BJ (cell line): ENCODE measurements around the gene CTXND2. TPM values are rescaled to one million over a fixed set of nuclear protein-coding genes. Genes with fewer than 3 reads are reported as not detected.
"Not testable (repeated sequence)": the region's sequence is repeated elsewhere in the genome, so short reads cannot be mapped to it uniquely, and the experiment has no call there.

Source experiments
- CTCF ChIA-PET: fragments of 350-600 bp; formaldehyde crosslinking; extraction: SDS; loops from one replicate; lab custom pipeline; 2021; ENCODE audit warnings: antibody characterized with exemption, inconsistent platforms; lab: Yijun Ruan, JAX
- POLR2A ChIA-PET: fragments of 300-600 bp; sonication (Branson Sonifier 250); formaldehyde crosslinking; extraction: SDS; loops from one replicate; lab custom pipeline; 2021; ENCODE audit warnings: antibody characterized with exemption; lab: Charles Lee
- DNase-seq: peaks from one replicate; pipeline ENCODE4 v3.0.0-alpha.2; 2011; ENCODE audit warnings: low read depth
- H3K27me3 ChIP-seq: 2 replicates; pipeline ENCODE4 v1.6.0; 2011; ENCODE audit warnings: low read length; ENCODE audit not compliant: control insufficient read depth, insufficient read depth
- H3K36me3 ChIP-seq: 2 replicates; pipeline ENCODE4 v1.5.1; 2011; ENCODE audit warnings: low read length; ENCODE audit not compliant: control insufficient read depth, insufficient read depth
- H3K4me3 ChIP-seq: 2 replicates; pipeline ENCODE4 v1.5.1; 2011; ENCODE audit warnings: low read depth, mild to moderate bottlenecking, control low read depth, low read length
- polyA plus RNA-seq: library from polyadenylated mRNA; depleted of rRNA; stranded (reverse); fragments of >200 nt; gene quantifications from 2 replicates; pipeline ENCODE4 v1.2.3, GENCODE V29; 2011
- TF ChIP-seq, protein P1 (sequence below): IDR thresholded peaks from 2 replicates; pipeline ENCODE4 v1.5.1; 2011; ENCODE audit warnings: low read depth, mild to moderate bottlenecking, control low read depth, inconsistent platforms, low read length, moderate library complexity; ENCODE audit not compliant: insufficient read depth

Gene CTXND2
- polyA plus RNA-seq, 1 experiment: not detected

DNA sequence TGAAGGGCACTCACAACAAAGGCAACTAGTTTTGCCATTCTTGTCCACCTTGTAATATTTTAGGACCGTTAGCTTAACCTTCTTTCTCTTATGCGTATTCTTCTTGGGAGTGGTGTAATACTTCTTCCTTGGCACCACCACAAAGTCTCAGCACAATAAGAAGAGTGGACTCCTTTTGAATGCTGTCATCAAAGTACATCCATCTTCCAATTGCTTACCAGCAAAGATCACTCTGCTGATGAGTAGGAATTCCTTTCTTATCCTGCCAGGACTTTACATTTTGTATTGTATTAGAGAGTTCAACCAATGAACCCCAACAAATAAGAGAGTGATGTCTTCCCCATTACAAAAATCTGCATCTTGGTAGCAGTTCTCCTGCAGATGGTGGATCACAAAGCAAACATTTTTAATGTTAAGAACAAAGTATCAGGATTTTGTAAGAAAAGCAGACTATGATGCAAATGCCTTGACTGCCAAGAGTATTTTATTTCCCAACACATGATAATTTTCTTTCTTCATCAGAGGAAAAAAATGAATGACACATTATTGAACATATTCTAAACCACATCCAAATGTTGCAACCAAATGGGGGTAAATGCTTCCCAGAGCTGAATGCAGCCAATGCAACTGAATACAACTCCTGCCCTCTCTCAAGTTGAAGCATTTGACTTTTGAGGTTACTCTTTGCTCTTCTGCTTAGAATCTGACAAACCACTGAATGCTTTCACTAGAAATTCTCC is 5.4 kb upstream of the CTXND2 start:
- TF ChIP-seq, protein P1, sequence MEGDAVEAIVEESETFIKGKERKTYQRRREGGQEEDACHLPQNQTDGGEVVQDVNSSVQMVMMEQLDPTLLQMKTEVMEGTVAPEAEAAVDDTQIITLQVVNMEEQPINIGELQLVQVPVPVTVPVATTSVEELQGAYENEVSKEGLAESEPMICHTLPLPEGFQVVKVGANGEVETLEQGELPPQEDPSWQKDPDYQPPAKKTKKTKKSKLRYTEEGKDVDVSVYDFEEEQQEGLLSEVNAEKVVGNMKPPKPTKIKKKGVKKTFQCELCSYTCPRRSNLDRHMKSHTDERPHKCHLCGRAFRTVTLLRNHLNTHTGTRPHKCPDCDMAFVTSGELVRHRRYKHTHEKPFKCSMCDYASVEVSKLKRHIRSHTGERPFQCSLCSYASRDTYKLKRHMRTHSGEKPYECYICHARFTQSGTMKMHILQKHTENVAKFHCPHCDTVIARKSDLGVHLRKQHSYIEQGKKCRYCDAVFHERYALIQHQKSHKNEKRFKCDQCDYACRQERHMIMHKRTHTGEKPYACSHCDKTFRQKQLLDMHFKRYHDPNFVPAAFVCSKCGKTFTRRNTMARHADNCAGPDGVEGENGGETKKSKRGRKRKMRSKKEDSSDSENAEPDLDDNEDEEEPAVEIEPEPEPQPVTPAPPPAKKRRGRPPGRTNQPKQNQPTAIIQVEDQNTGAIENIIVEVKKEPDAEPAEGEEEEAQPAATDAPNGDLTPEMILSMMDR: no peak
- Histone ChIP-seq H3K27me3 (no peaks in the 10 kb centered on the region), H3K36me3 (no peaks in the 10 kb centered on the region), H3K4me3 (no peak overlapping the region)
- POLR2A ChIA-PET: interaction anchor here (0.6 kb wide), 1 partner anchor 9 kb away, joined by 3 read pairs; no protein-coding TSS in a partner anchor
- peak; percentile 94 for DNase-seq
- CTCF ChIA-PET: interaction anchor here (1.0 to 3.5 kb wide), 3 partner anchors 9 to 41 kb away, joined by 3 to 17 read pairs (median 4); no protein-coding TSS in a partner anchor

DNA sequence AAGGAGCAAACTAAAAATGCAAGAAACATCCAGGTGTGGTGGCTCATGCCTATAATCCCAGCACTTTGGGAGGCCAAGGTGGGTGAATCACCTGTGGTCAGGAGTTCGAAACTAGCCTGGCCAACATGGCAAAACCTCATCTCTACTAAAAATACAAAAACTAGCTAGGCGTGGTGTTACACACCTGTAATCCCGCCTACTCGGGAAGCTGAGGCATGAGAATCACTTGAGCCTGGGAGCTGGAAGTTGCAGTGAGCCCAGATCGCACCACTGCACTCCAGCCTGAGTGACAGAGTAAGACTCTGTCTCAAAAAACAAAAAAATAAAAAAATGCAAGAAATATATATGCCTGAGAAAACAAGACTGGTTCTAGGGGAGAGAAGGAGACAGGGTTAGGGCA is 3.8 kb upstream of the CTXND2 start:
- CTCF ChIA-PET: interaction anchor here (3.5 kb wide), 1 partner anchor 39 kb away, joined by 17 read pairs; no protein-coding TSS in a partner anchor
- DNase-seq, POLR2A ChIA-PET: not testable (repeated sequence)

GRCh38 chr1:150888727-150889126 is 1.8 kb downstream of the CTXND2 start:
- Histone ChIP-seq H3K36me3 (no peaks in the 10 kb centered on the region), H3K27me3 (no peaks in the 10 kb centered on the region), H3K4me3 (no peak overlapping the region)
- ChIA-PET CTCF (no interaction called here), POLR2A (no interaction called here)
- no peak for DNase-seq
- TF ChIP-seq, protein P1: no peak

More for the DNA sequence above, 3.8 kb upstream of the CTXND2 start:
- H3K4me3 ChIP-seq, H3K27me3 ChIP-seq, H3K36me3 ChIP-seq: not testable (repeated sequence)

DNA sequence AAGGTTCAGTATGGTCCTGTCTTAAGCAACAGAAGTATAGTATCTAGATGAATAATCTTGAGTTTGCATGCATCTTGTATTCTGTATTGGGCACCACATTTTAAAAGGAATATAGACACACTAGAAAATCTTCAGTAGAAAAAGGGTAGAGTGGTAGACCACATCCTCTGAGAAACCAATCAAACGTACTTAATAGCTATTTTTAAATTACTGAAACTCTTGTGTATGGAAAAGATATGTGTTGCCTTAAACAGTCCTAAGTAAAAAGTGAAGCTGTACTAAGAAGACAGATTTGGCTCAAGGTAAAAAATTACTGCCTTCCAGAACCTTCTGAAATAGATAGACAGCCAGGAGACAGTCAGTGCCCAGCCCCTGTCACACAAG is 3.1 kb downstream of the CTXND2 start:
- TF ChIP-seq, protein P1: no peak
- ChIA-PET POLR2A (interaction anchor here (0.6 kb wide), 1 partner anchor 8 kb away, joined by 3 read pairs; no protein-coding TSS in a partner anchor), CTCF (interaction anchor here (1.0 to 2.9 kb wide), 2 partner anchors 9 to 32 kb away, joined by 3 to 14 read pairs; no protein-coding TSS in a partner anchor)
- no peak for DNase-seq
- Histone ChIP-seq H3K27me3 (no peaks in the 10 kb centered on the region), H3K36me3 (no peaks in the 10 kb centered on the region), H3K4me3 (no peak overlapping the region)

DNA sequence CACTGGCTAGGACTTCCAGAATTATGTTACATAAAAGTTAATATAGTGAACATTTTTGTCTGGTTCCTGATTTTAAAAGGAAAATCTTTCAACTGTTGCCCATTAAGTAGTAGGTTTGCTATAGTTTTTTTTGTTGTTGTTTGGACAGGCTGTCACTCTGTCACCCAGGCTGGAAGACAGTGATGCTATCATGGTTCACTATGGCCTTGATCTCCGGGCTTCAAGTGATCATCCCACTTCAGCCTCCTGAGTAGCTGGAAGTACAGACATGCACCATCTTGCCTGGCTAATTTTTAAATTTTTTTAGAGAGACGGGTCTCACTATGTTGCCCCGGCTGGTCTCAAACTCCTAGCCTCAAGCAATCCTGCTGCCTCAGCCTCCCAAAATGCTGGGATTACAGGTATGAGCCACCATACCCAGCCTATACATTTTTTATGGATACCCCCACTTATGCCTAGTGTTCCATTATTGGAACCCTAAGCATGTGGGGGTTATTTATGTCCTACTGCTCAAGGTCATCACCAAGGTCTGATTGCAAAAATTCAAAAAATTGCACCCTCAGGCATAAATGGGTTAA is 6.5 kb downstream of the CTXND2 start:
- CTCF ChIA-PET: interaction anchor here (1.3 kb wide), 1 partner anchor 28 kb away, joined by 6 read pairs; no protein-coding TSS in a partner anchor
- DNase-seq: no peak
- H3K36me3 ChIP-seq: no peaks in the 10 kb centered on the region
- H3K4me3 ChIP-seq: no peak overlapping the region
- TF ChIP-seq, protein P1: no peak
- H3K27me3 ChIP-seq: peaks cover 2% of the 10 kb centered on the region; the same call in 1 of the 2 replicates
- POLR2A ChIA-PET: no interaction called here
